ENCODE measurements around the gene MARCHF4.
A peak's percentile ranks its signal among the peaks of the same experiment; 100 is the strongest.
"Not testable (repeated sequence)": the region's sequence is repeated elsewhere in the genome, so short reads cannot be mapped to it uniquely, and the experiment has no call there.

The MARCHF4 gene

GRCh38 chr2:216391401-216391800 lies 19.1 kb upstream of the MARCHF4 start:
- DNase-seq: no peak

- DNase-seq: no peak
These were observed 17.3 kb upstream of the MARCHF4 start for GRCh38 chr2:216389570-216389969.

GRCh38 chr2:216388046-216388884 lies 16.0 kb upstream of the MARCHF4 start:
- DNase-seq: no peak

- no peak for DNase-seq
These were observed 15.0 kb upstream of the MARCHF4 start for GRCh38 chr2:216387262-216387661.

GRCh38 chr2:216385478-216385877 lies 13.2 kb upstream of the MARCHF4 start:
- DNase-seq: no peak

- not testable (repeated sequence) for DNase-seq
These were observed 12.1 kb upstream of the MARCHF4 start for GRCh38 chr2:216384409-216384808.

DNA sequence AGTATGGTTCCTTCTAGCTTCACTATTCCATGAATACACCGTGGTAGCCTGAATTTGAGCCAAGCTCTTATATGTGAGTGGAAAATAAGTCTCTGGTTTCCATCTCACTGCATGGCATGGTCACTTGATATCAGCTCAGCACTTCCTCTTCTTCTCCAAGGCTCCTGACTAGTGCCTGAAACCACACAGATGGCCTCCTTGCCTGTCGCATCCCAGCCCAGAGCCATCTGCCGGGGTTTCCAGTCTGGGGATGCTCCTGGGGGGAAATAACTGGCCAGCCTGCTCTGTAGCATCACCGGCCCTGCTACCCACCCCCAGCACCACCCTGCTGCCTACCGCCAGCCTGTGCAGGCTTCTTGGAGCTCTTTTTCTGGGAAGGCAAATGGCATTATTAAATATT lies 7.7 kb upstream of the MARCHF4 start:
- no peak for DNase-seq

- no peak for DNase-seq
These were observed 3.0 kb upstream of the MARCHF4 start for GRCh38 chr2:216375286-216375685.

- DNase-seq: no peak
These were observed 1.6 kb upstream of the MARCHF4 start for GRCh38 chr2:216373896-216374295.

- no peak for DNase-seq
These were observed 543 bp upstream of the MARCHF4 start for GRCh38 chr2:216372761-216373291.

GRCh38 chr2:216370961-216371712 lies 1.1 kb downstream of the MARCHF4 start:
- peak; percentile 15 for DNase-seq

DNA sequence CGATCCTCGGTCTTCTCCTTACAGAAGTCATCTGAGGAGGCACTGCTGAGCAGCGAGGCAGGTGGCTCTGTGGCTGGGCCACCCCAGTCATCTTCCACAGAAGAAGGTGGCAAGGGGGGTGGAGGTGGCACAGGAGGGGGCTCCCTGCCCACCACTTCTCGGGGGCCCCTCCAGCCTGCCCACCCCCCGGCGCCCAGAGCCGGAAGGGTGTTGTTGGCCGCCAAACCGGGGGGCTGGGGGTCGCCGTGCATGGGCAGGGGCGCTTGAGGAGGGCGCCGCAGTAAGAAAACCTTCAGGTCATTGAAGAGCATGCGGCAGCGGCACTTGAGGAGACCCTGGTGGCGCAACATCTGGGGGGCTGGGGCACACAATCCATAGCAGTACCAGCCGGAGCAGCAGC lies 2.5 kb downstream of the MARCHF4 start:
- no peak for DNase-seq

DNA sequence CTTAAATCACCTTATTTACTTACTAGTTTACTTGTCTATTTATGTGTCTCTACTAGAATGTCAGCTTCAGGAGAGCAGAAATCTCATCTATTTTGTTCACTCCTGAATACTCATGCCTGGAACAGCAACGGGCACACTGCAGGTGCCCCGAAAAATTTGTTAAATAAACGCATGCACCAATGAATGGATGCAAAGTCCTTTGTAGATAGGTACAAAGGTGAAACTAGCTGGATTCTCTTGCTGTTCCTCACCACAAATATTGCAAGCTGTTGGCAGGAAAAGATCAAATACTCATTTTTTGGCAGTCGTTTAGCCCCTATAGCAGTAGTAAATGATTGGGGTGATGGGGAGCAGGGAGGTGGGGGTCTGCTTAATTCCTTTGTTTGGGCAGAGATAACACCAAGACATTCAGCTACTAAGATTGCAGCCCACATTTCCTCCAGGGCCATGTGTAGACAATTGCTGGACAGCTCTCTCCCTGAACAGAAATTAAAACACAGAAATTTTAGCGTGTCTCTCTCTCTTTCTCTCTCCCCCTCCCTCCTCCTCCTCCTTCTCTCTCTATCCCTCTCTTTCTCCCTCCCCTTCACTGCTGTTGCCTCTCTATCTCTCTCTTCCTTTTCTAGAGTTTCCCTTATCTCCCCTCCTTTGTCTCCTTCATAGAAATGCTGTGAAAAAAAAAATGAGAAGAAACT lies 5.4 kb downstream of the MARCHF4 start:
- no peak for DNase-seq

DNA sequence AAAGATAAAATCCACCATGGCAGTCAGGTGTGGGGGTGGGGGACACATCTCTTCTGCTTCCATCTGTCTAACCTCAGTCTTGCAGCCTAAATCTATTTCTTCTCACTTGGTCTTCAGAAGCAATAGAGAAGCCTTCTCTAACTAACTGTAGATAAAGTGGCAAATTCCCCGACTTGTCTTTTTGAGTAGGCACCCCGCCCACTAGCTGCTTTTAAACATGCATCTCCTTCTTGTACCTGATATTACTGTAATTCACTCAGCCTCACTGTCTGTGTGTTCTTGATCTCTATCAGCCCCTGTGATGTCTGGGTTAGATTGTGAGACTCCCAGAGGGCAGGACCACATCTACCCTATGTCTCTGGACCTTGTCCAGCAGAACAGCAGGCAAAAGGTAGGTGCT lies 6.8 kb downstream of the MARCHF4 start:
- no peak for DNase-seq

- DNase-seq: no peak
These were observed 9.1 kb downstream of the MARCHF4 start for GRCh38 chr2:216363221-216363620.

GRCh38 chr2:216362730-216363129 lies 9.6 kb downstream of the MARCHF4 start:
- no peak for DNase-seq

DNA sequence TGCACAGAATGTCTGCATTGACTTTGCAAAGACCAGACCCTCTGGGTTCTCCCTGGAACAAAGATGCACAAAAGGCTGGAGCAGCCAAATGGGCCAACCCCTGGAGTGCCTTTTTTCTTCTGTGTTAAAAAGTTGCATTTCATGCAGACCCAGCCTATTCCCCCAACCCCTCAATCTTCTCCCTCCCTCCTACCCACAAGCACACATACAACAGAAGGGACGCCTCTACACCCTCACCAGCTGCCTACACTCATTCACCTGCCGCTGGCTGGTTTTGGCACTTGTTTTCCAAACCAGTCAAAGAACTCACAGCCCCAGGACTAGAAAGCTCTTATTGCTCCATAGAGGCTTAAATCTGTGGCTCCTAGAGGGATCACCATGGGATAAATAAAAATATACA lies 16.6 kb downstream of the MARCHF4 start:
- DNase-seq: no peak

GRCh38 chr2:216354306-216354705 lies 18.0 kb downstream of the MARCHF4 start:
- DNase-seq: no peak

DNA sequence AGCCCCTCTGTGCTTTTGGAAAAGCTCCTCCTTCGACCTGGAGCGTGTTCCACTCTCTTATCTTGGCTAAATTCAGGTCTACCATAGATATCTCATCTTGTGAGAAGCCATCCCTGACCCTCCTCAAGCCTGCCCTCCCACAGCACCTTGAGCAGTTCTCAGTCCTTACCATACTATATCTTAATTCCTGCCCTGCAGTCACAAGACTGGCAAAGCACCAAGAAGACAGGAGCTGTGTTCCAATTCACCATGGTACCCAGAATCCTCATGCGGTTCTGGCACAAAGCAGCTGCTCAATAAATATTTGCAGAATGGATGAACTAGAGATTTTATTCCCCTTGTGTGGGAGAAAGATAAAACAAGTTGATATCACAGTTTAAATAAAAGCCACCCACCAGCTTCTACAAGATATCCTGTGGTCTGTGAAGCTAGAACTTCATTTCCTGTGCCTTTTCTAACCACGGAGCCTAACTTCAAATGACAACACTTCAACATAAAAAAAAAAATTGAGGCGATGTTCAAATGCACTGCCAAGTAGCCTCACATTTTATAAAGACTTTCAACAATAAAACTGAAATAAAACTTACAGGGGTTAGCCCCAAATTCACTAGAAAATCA lies 19.5 kb downstream of the MARCHF4 start:
- DNase-seq: no peak

- DNase-seq: no peak
These were observed 20.9 kb downstream of the MARCHF4 start for GRCh38 chr2:216351172-216351925.

GRCh38 chr2:216350214-216350791 lies 22.0 kb downstream of the MARCHF4 start:
- DNase-seq: no peak

DNA sequence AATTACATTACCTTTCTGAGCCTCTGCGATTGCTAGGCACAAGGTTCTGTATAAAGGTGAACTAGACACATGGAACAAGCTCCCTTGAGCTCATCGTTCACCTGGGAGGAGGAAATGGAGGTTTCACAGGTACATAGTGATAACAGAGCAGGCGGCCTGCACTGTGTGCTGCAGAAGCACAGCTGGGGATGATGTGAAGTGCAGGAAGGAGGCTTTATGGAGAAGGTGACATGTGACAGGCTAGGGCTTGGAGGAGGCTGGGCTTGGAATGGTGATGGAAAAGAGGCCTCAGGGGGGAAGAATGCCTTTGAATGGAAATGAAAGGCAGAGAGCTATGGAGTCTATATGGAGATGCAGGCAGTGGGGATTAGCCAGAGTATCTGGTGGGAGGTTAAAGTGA lies 22.9 kb downstream of the MARCHF4 start:
- DNase-seq: no peak
